ENCODE measurements around the gene ZBP1. TPM values are rescaled to one million over a fixed set of nuclear protein-coding genes. Genes with fewer than 3 reads are reported as not detected.

The ZBP1 gene
- total RNA-seq, 1 experiment from 2014 or later, result not detected

DNA sequence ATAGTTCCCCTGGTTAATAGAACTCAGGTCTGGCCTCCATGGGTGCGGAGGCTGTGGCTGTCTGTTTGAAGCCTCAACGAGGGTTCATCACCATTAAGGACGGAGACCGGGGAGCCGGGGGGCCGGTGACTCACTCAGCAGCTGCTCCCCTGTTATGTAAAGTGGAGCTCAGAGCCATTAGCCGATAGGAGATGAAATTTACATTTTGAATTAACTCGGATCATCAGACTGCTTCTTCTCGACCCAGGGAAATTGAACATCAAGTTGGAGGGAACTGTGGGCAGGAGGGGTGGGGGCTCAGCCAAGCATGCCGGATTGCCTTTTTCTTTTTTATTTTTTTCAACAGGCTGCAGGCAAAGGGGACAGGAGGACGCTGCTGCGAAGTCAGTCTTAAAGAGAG is 47.0 kb downstream of the ZBP1 start:
- Histone ChIP-seq H4K20me1 (ENCODE audit: low read length) (no peaks in the 10 kb centered on the region), H3K4me1 (ENCODE audit: insufficient read depth, low read length) (no peaks in the 10 kb centered on the region), H3K9me3 (ENCODE audit: low read length) (no peaks in the 10 kb centered on the region), H3K79me2 (ENCODE audit: low read length) (no peaks in the 10 kb centered on the region), H3K27me3 (ENCODE audit: low read length) (peaks cover 90% of the 10 kb centered on the region), H3K36me3 (ENCODE audit: low read depth, low read length) (no peaks in the 10 kb centered on the region), H3K9ac (ENCODE audit: low read length) (no peak overlapping the region), H3K27ac (ENCODE audit: low read length) (no peak overlapping the region), H3K4me2 (ENCODE audit: low read length) (no peak overlapping the region), H3F3A (ENCODE audit: low read length, unreplicated experiment) (no peaks in the 10 kb centered on the region), H2AFZ (ENCODE audit: low read length) (no peak overlapping the region), H3K4me3 (ENCODE audit: low read length) (no peak overlapping the region), H3K9me2 (replicated peaks; ENCODE audit: low read length) (no peaks in the 10 kb centered on the region)
- ATAC-seq (no peak), DNase-seq (no peak)
- intact Hi-C loops (cut with micrococcal nuclease), result no loop called here
- ChIA-PET POLR2A (ENCODE audit: unreplicated experiment) (no interaction called here), CTCF (no interaction called here)
- no TSS peak for BruUV-seq (replicated peaks)
- TF ChIP-seq EZH2phosphoT487 (IDR thresholded peaks at IDR 0.05; ENCODE audit: borderline replicate concordance, low read length), result no peak
- TF ChIP-seq, protein P1, sequence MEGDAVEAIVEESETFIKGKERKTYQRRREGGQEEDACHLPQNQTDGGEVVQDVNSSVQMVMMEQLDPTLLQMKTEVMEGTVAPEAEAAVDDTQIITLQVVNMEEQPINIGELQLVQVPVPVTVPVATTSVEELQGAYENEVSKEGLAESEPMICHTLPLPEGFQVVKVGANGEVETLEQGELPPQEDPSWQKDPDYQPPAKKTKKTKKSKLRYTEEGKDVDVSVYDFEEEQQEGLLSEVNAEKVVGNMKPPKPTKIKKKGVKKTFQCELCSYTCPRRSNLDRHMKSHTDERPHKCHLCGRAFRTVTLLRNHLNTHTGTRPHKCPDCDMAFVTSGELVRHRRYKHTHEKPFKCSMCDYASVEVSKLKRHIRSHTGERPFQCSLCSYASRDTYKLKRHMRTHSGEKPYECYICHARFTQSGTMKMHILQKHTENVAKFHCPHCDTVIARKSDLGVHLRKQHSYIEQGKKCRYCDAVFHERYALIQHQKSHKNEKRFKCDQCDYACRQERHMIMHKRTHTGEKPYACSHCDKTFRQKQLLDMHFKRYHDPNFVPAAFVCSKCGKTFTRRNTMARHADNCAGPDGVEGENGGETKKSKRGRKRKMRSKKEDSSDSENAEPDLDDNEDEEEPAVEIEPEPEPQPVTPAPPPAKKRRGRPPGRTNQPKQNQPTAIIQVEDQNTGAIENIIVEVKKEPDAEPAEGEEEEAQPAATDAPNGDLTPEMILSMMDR (conservative IDR thresholded peaks at IDR 0.05; ENCODE audit: low read depth, low read length), result no peak
- no peak for TF ChIP-seq EZH2 (IDR thresholded peaks at IDR 0.05; ENCODE audit: low read length, unreplicated experiment)

DNA sequence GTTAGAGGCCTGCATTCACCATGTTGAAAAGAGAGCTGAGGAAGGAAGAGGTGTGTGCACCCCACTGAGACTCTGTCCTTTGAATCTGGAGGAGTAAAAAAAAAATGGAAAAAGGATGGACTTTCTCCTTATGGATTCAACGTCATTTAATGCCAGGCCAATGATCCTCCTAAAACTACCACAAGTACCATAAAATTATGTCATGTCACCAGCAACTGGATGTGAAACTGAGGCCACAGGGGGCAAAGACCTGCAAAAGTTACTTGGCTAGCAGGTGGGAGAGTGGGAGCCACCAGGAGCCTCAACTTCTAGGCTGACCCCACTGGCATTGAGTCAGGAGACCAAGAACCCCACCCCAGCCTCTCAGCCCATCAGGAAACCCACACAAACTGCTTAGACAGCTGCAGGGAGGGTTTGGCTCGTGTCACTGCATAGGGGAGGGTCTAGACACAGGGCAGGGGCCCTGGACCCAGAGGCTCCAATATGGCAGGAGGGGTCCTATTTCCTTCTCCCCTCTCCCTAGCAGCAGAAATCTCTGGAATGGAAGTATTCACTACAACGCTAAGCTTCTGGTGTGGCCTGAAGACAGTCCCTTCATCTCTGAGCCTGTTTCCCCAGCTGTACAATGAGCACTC is 48.3 kb downstream of the ZBP1 start:
- Histone ChIP-seq H3K4me2 (ENCODE audit: low read length) (no peak overlapping the region), H3K9ac (ENCODE audit: low read length) (no peak overlapping the region), H4K20me1 (ENCODE audit: low read length) (no peaks in the 10 kb centered on the region), H3F3A (ENCODE audit: low read length, unreplicated experiment) (no peaks in the 10 kb centered on the region), H3K4me3 (ENCODE audit: low read length) (no peak overlapping the region), H3K4me1 (ENCODE audit: insufficient read depth, low read length) (no peaks in the 10 kb centered on the region), H3K27me3 (ENCODE audit: low read length) (peaks cover 90% of the 10 kb centered on the region), H3K79me2 (ENCODE audit: low read length) (no peaks in the 10 kb centered on the region), H2AFZ (ENCODE audit: low read length) (no peak overlapping the region), H3K9me2 (replicated peaks; ENCODE audit: low read length) (no peaks in the 10 kb centered on the region), H3K36me3 (ENCODE audit: low read depth, low read length) (no peaks in the 10 kb centered on the region), H3K9me3 (ENCODE audit: low read length) (no peaks in the 10 kb centered on the region), H3K27ac (ENCODE audit: low read length) (no peak overlapping the region)
- ATAC-seq (no peak), DNase-seq (no peak)
- TF ChIP-seq, protein P1 (conservative IDR thresholded peaks at IDR 0.05; ENCODE audit: low read depth, low read length), result no peak
- TF ChIP-seq EZH2 (IDR thresholded peaks at IDR 0.05; ENCODE audit: low read length, unreplicated experiment), result no peak
- TF ChIP-seq EZH2phosphoT487 (IDR thresholded peaks at IDR 0.05; ENCODE audit: borderline replicate concordance, low read length), result no peak
- CTCF ChIA-PET, result no interaction called here
- POLR2A ChIA-PET (ENCODE audit: unreplicated experiment), result no interaction called here
- no TSS peak for BruUV-seq (replicated peaks)
- intact Hi-C loops (cut with micrococcal nuclease), result no loop called here

DNA sequence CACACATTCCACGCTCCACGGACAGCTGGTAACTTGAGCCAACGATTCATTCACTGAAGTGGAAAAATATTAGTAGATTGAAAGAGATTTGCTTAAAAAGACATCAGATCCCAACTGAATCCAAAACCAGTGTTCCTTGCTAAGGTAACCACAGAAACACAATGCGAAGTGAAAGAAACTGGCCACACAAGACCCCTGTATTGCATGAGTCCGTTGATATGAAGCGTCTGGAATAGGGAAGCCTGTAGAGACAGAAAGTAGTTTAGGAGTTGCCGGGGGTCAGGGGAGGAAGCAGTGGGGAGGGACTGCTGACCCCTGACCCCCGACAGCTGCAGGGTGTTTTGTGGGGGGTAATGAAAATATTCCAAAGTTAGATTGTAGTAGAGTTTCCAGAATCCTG is 49.3 kb downstream of the ZBP1 start:
- no peak overlapping the region for H3K9ac ChIP-seq (ENCODE audit: low read length)
- ATAC-seq (no peak), DNase-seq (no peak)
- no peaks in the 10 kb centered on the region for H3K9me2 ChIP-seq (replicated peaks; ENCODE audit: low read length)
- no peaks in the 10 kb centered on the region for H3K79me2 ChIP-seq (ENCODE audit: low read length)
- ChIA-PET POLR2A (ENCODE audit: unreplicated experiment) (no interaction called here), CTCF (no interaction called here)
- H3K4me3 ChIP-seq (ENCODE audit: low read length), result no peak overlapping the region
- peaks cover 90% of the 10 kb centered on the region for H3K27me3 ChIP-seq (ENCODE audit: low read length)
- H3F3A ChIP-seq (ENCODE audit: low read length, unreplicated experiment), result no peaks in the 10 kb centered on the region
- BruUV-seq (replicated peaks), result no TSS peak
- no peak overlapping the region for H3K27ac ChIP-seq (ENCODE audit: low read length)
- H3K9me3 ChIP-seq (ENCODE audit: low read length), result no peaks in the 10 kb centered on the region
- no peaks in the 10 kb centered on the region for H3K4me1 ChIP-seq (ENCODE audit: insufficient read depth, low read length)
- no peaks in the 10 kb centered on the region for H4K20me1 ChIP-seq (ENCODE audit: low read length)
- H2AFZ ChIP-seq (ENCODE audit: low read length), result no peak overlapping the region
- intact Hi-C loops (cut with micrococcal nuclease), result no loop called here
- TF ChIP-seq EZH2 (IDR thresholded peaks at IDR 0.05; ENCODE audit: low read length, unreplicated experiment), result no peak
- TF ChIP-seq EZH2phosphoT487 (IDR thresholded peaks at IDR 0.05; ENCODE audit: borderline replicate concordance, low read length), result no peak
- TF ChIP-seq, protein P1 (conservative IDR thresholded peaks at IDR 0.05; ENCODE audit: low read depth, low read length), result no peak
- no peak overlapping the region for H3K4me2 ChIP-seq (ENCODE audit: low read length)
- no peaks in the 10 kb centered on the region for H3K36me3 ChIP-seq (ENCODE audit: low read depth, low read length)
